ENCODE measurements around the gene RUBCNL. TPM values are rescaled to one million over a fixed set of nuclear protein-coding genes. Genes with fewer than 3 reads are reported as not detected.

Gene RUBCNL
- total RNA-seq, 1 experiment from 2014 or later = not detected

DNA sequence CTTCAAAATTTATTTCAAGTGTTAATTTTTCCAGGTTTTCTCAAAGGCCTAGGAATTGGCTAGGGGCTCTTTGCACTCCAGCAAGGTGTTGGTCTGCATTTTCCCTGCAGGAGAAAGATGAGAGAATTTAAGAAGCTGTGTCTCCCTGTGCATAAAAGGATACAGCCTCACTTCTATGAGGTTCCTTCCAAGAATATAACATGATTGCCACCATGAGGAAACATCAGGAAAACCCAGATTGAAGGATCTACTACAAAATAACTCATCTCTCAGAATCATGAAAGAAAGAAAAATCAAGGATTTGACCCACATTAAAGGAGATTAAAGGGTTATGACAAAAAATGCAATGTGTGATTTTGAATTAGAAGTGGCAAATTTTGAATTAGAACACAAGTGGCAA is 69.9 kb downstream of the RUBCNL start:
- CTCF ChIA-PET = no interaction called here
- no peak for DNase-seq
- Mint-ChIP-seq H3K9me3 (ENCODE audit: low read depth, unreplicated experiment) (no peaks in the 10 kb centered on the region), H3K27me3 (ENCODE audit: unreplicated experiment) (no peaks in the 10 kb centered on the region), H3K4me1 (ENCODE audit: low read depth, unreplicated experiment) (no peaks in the 10 kb centered on the region), H3K36me3 (ENCODE audit: insufficient read depth, unreplicated experiment) (no peaks in the 10 kb centered on the region), H3K4me3 (ENCODE audit: low read depth, unreplicated experiment) (no peak overlapping the region), H3K27ac (ENCODE audit: unreplicated experiment) (no peak overlapping the region)
- no TSS peak for BruUV-seq (replicated peaks)
- intact Hi-C loops (cut with micrococcal nuclease; ENCODE audit: unreplicated experiment) = no loop called here
- TF ChIP-seq, protein P1, sequence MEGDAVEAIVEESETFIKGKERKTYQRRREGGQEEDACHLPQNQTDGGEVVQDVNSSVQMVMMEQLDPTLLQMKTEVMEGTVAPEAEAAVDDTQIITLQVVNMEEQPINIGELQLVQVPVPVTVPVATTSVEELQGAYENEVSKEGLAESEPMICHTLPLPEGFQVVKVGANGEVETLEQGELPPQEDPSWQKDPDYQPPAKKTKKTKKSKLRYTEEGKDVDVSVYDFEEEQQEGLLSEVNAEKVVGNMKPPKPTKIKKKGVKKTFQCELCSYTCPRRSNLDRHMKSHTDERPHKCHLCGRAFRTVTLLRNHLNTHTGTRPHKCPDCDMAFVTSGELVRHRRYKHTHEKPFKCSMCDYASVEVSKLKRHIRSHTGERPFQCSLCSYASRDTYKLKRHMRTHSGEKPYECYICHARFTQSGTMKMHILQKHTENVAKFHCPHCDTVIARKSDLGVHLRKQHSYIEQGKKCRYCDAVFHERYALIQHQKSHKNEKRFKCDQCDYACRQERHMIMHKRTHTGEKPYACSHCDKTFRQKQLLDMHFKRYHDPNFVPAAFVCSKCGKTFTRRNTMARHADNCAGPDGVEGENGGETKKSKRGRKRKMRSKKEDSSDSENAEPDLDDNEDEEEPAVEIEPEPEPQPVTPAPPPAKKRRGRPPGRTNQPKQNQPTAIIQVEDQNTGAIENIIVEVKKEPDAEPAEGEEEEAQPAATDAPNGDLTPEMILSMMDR (IDR thresholded peaks at IDR 0.05; ENCODE audit: unreplicated experiment) = no peak

DNA sequence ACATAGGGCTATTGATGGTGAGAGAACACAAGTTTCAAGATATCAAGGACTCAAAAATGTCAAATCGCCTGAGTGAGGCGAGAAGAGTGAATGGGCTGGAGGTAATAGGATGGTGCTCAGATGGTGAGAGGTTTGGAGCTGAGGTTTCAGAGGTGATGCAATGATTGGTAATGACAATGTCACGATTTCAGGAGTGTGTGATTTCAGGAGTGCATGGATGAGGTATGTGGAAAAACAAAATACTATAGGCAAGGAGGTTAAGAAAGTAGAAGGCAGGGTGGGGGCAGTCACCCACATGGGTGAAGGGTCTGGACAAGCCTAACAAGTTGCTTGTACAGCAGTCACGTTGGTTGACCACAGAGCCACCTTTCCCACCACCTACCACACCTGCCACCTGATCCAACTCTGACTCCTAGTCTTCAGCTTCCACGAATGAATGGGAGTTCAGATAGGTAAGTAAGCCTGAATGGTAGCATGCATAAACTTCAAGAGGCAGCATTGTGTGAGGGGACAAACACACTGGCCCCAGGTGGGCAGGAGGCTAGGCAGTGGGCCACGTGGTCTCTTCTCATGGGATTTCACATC is 71.5 kb downstream of the RUBCNL start:
- Mint-ChIP-seq H3K4me3 (ENCODE audit: low read depth, unreplicated experiment) (no peak overlapping the region), H3K9me3 (ENCODE audit: low read depth, unreplicated experiment) (no peaks in the 10 kb centered on the region), H3K27me3 (ENCODE audit: unreplicated experiment) (no peaks in the 10 kb centered on the region), H3K4me1 (ENCODE audit: low read depth, unreplicated experiment) (no peaks in the 10 kb centered on the region), H3K36me3 (ENCODE audit: insufficient read depth, unreplicated experiment) (no peaks in the 10 kb centered on the region), H3K27ac (ENCODE audit: unreplicated experiment) (no peak overlapping the region)
- CTCF ChIA-PET = interaction anchor here (0.6 kb wide), 1 partner anchor 125 kb away, joined by 3 read pairs; no protein-coding TSS in a partner anchor
- DNase-seq = no peak
- BruUV-seq (replicated peaks) = no TSS peak
- intact Hi-C loops (cut with micrococcal nuclease; ENCODE audit: unreplicated experiment) = no loop called here
- TF ChIP-seq, protein P1 (IDR thresholded peaks at IDR 0.05; ENCODE audit: unreplicated experiment) = no peak

DNA sequence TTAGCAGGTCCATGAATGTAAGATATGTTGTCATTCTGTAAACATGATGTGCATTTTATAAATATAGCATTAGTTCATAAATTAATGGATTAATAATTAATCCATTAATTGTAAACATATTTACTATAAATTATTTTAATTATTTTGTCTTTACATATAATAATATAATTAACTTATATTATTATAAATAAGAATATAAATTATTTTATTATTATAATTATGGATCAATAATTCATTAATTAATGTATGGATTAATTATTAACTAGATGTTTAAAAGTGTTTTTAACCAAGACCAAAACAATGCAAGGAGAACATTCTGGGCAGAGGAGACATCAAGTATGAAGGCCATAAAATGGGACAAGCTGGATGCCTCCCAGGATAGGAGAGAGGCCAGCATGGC is 72.0 kb downstream of the RUBCNL start:
- BruUV-seq (replicated peaks) = no TSS peak
- H3K4me1 Mint-ChIP-seq (ENCODE audit: low read depth, unreplicated experiment) = no peaks in the 10 kb centered on the region
- peaks cover 5% of the 10 kb centered on the region for H3K27me3 Mint-ChIP-seq (ENCODE audit: unreplicated experiment)
- H3K9me3 Mint-ChIP-seq (ENCODE audit: low read depth, unreplicated experiment) = no peaks in the 10 kb centered on the region
- intact Hi-C loops (cut with micrococcal nuclease; ENCODE audit: unreplicated experiment) = no loop called here
- no peak overlapping the region for H3K27ac Mint-ChIP-seq (ENCODE audit: unreplicated experiment)
- H3K36me3 Mint-ChIP-seq (ENCODE audit: insufficient read depth, unreplicated experiment) = no peaks in the 10 kb centered on the region
- CTCF ChIA-PET = no interaction called here
- TF ChIP-seq, protein P1 (IDR thresholded peaks at IDR 0.05; ENCODE audit: unreplicated experiment) = no peak
- no peak overlapping the region for H3K4me3 Mint-ChIP-seq (ENCODE audit: low read depth, unreplicated experiment)
- no peak for DNase-seq

DNA sequence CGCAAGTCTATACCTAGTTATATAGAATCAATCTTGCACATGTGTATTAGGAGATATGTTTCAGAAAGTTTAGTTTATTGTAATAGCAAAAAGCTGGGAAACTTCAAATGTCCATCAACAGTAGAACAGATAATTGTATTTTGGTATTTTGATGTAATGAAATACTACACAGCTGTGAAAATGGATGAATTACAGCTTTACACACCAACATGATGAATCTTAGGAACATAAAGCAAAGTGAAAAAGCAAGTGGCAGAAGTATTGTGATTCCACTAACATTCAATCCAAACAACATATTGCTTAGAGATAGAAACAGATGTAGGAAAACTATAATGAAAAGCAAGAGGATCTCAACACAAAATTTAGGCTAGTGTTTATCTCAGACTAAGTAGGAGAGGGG is 72.5 kb downstream of the RUBCNL start:
- TF ChIP-seq, protein P1 (IDR thresholded peaks at IDR 0.05; ENCODE audit: unreplicated experiment) = no peak
- DNase-seq = no peak
- Mint-ChIP-seq H3K27me3 (ENCODE audit: unreplicated experiment) (peaks cover 9% of the 10 kb centered on the region), H3K9me3 (ENCODE audit: low read depth, unreplicated experiment) (no peaks in the 10 kb centered on the region), H3K4me1 (ENCODE audit: low read depth, unreplicated experiment) (no peaks in the 10 kb centered on the region), H3K27ac (ENCODE audit: unreplicated experiment) (no peak overlapping the region), H3K36me3 (ENCODE audit: insufficient read depth, unreplicated experiment) (no peaks in the 10 kb centered on the region), H3K4me3 (ENCODE audit: low read depth, unreplicated experiment) (no peak overlapping the region)
- BruUV-seq (replicated peaks) = no TSS peak
- intact Hi-C loops (cut with micrococcal nuclease; ENCODE audit: unreplicated experiment) = no loop called here
- CTCF ChIA-PET = no interaction called here
